GM18508 (cell line): Measurements from ENCODE around the gene C6orf62.
"Not testable (repeated sequence)": the region's sequence is repeated elsewhere in the genome, so short reads cannot be mapped to it uniquely, and the experiment has no call there.

ENCODE experiments used
- ATAC-seq: cut with Tn5 transposase; IDR thresholded peaks from one replicate; pipeline ENCODE4 v1.9.1; 2021; ENCODE audit warnings: moderate number of reproducible peaks; ENCODE audit not compliant: insufficient read depth, unreplicated experiment

C6orf62 gene

DNA sequence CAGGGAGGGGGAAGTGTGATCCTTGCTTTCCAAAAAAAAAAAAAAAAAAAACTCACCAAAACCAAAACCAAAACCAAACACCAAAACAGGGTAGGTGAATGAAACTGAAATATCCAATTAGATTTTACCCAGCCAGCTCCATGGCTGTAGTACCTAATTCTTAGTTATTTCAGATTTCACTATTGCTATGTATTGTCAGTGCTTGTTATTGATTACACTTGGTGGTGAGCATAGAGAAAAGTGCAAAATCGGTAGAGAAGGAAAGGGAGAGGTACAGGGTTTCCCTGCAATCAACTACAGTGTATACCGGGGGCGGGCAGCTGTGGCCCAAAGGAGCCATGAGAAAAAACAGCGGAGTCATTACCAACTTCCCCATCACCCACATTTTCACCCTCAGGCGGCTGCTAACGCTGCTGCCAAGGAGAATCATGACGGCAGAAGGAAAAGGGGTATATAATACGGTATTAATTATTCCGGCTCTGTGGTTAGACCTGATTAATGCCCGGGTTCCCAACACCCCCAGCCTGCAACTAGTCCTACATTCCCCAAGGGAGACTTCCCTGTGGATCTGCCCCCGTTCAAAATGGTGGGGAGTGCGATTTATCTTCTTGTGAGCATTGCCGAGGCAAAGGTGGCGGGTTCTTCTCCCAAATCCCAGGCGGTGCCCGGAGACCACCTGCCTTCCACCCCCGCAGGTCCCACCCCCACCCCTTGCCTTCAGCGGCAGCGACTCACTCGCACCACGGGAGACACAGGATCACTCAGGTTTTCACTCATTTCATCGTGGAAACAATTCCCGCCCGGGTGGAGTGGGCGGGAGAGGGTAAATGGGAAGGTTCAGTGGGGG, at the start of gene C6orf62:
Gene C6orf62, minus strand, starts transcription at position 30 of the 847 bp plus-strand sequence. CDS start 486 bp downstream, outside the sequence.
- peak; percentile 27 for ATAC-seq

DNA sequence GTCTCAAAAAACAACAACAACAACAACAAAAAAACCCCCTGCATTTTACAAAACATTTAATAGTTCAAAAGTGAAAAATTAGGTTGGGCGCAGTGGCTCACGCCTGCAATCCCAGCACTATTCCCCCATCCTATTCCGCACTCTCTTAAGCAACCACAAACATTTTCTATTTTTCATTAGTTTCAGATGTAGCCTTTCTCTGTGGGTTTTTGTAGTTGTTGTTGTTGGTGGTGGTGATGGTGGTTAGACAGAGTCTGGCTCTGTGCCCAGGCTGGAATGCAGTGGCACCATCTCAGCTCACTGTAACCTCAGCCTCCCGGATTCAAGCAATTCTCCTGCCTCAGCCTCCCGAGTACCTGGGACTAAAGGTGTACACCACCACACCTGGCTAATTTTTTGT, 49.4 kb upstream of the C6orf62 start:
- ATAC-seq, result no peak

DNA sequence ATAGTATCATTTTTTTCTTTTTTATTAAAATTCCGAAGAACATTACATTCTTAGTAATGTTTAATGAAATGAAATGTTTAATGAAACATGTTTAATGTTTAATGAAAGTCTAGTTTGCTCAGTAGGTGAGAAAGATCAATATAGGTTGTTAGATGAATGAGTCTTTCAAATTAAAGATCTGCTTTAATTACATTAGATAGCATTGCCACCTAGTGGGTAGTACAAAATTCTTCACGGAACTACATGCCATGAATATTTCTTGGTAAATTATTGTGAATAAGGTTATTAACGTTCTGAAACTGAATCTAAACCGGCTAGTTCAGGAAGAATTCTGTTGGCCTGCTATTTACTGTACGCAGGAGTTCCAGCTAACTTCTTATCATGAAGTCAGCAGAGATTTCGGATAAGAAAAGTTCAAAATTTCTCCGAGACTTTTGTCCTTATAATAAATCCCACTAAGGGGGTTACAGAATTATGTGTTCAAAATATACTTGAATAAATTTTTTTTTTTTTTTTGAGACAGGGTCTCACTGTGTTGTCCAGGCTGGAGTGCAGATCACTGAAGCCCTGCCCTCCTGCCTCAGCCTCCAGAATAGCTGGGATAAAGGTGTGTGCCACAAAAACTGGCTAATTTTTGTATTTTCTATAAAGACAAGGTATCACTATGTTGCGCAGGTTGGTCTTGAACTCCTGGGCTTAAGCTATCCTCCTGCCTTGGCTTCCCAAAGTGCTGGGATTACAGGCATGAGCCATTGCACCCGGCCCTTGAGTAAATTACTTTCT, 47.9 kb upstream of the C6orf62 start:
- peak; percentile 50 for ATAC-seq

DNA sequence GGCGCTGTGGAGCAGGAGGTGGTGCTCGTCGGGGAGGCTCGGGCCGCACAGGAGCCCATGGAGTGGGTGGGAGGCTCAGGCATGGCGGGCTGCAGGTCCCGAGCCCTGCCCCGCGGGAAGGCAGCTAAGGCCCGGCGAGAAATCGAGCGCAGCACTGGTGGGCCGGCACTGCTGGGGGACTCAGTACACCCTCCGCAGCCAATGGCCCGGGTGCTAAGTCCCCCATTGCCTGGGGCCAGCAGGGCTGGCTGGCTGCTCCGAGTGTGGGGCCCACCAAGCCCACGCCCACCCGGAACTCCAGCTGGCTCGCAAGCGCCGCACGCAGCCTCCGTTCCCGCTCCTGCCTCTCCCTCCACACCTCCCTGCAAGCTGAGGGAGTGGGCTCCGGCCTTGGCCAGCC, 47.0 kb upstream of the C6orf62 start:
- ATAC-seq, result not testable (repeated sequence)

DNA sequence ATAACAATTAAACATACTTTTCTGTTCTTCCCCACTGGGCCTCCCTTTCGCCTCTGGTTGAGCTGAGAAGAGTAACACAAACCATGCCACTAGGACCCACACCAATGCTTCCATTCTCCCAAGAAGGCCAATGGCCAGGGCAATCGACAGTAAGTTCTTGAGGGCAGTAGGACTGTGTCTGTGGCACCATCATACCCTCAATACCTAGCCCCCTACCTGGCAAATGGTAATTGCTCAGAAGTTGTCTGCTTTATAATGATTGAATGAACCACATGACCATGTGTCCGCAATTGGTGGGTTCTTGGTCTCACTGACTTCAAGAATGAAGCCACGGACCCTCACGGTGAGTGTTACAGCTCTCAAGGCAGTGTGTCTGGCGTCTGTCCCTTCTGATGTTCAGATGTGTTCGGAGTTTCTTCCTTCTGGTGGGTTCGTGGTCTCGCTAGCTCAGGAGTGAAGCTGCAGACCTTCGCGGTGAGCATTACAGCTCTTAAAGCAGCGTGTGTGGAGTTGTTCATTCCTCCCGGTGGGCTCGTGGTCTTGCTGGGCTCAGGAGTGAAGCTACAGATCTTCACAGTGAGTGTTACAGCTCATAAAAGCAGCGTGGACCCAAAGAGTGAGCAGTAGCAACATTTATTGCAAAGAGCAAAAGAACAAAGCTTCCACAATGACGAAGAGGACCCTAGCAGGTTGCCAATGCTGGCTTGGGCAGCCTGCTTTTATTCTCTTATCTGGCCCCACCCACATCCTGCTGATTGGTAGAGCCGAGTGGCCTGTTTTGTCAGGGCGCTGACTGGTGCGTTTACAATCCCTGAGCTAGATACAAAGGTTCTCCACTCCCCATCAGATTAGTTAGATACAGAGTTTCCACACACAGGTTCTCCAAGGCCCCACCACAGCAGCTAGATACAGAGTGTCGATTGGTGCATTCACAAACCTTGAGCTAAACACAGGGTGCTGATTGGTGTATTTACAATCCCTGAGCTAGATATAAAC, 46.2 kb upstream of the C6orf62 start:
- ATAC-seq, result not testable (repeated sequence)

DNA sequence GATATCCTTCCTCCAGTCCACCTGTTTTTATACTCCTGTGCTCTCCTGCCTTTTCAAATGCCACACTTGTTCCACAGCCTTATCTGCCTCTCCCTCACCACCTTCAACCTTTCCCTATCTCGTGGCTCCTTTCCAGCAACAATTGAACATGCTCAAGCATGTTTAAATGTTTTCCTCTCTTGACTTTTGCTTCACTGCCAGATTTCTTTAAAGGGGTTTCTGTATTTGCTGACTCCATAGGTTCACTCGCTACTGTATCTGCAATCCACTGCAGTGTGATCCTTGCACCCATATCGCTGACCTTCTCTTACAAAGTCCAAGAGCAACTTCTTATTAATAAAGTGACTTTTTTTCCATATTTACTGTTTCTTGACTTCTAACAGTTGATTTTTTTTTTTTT, 44.6 kb upstream of the C6orf62 start:
- no peak for ATAC-seq

DNA sequence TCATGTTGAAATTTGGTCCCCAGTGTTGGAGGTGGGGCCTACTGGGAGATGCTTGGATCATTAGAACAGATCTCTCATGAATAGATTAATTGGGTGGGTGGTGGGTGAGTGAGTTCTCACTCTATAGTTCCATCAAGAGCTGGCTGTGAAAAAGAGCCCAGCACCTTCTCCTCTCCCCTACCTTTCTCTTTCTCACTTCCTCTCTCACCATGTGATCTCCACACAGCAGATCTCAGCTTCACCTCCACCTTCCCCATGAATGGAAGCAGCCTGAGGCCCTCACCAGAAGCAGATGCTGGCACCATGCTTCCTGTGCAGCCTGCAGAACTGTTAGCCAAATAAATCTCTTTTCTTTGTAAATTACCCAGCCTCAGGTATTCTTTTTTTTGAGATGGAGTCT, 42.9 kb upstream of the C6orf62 start:
- no peak for ATAC-seq

DNA sequence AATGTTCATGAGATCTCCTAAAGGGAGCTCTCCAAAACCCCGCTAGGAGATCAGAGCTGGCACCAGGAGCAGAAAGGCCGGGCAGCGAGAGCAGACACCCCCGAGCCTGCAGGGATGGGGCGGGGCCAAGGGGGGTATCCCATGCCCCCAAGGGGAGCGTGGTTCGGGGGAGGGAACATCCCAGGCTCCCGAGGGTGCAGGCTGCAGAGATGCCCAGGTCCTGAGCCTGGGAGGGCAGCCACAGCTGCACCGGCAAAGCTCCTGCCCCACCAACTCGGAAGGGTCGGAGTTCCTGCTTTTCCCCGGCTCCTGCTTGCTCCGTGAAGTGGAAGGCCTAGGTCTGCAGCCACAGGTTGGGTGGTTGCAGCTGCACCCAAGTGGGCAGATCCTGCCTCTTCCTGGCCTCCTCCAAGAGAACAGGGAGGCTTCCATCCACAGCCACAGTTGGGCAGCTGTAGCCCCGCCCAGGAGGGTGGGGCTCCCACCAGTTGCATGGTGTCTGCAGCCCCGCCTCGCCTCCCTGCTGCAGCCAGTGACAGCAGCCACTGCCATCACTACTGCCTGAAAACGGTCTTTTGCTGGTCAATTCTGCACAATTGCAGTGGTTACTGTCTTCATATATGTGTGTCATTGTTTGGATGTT, 42.4 kb upstream of the C6orf62 start:
- no peak for ATAC-seq

DNA sequence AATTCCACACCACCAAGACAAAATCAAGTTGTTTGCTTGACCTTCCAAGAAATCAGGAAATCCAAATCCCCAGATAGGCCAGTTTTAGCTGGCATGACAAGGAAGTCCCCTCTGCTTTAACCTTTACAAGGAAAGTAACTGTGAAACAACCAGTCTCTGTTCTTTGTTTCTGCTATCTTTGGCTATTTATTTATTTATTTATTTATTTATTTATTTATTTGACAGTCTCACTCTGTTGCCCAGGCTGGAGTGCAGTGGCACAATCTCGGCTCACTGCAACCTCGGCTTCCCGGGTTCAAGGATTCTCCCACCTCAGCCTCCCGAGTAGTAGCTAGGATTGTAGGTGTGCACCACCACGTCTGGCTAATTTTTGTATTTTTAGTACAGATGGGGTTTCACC, 41.3 kb upstream of the C6orf62 start:
- no peak for ATAC-seq

DNA sequence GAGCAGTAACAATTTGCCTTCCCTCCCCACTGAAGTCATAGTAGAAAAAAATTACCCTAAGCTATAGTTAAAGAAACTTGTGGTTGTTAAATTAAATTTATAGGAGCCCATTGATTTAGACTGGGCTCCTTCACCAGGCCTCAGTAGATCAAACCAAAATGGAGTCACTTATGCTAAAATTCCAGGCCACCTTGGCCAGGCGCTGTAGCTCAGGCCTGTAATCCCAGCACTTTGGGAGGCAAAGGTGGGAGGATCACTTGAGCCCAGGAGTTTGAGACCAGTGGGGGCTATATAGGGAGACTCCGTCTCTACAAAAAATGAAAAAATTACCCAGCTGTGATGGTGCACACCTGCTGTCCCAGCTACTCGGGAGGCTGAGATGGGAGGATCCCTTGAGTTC, 40.8 kb upstream of the C6orf62 start:
- ATAC-seq, result no peak

DNA sequence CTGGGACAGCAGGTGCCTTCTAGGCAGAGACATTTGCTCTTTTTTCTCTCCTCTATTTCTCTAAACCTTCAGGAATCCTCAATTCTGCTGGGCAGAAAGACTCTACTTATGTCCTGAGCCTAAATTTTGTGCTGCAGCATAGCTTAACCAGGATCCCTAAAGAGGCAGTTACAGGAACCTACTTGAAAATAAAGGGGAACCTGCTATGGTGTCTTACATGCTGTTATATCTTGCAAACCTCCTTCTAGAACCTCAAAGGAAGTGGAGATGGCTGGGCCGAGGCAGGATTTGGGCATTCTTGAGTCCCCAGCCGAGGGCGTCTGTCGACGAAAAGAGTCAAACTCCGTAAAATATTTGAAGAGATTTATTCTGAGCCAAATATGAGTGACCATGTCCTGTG, 38.7 kb upstream of the C6orf62 start:
- ATAC-seq, result no peak

DNA sequence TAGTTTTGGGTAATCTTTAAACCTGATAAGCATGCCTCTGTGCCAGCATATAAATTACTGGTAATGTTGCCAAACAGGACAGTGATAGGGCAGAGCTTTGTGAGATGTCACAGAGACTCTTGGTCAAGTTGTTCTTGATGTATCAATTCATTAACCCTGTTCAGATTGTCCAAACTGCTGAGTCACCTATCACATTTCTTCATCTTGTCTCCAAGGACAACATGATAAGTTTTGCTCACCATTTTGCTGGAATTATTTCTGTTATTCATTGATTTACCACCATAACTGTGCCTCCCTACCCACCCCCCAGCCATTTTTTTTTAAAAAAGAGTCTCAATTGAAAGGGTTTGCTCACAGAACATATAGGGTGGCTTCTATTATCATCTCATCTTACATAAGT, 36.3 kb upstream of the C6orf62 start:
- no peak for ATAC-seq

DNA sequence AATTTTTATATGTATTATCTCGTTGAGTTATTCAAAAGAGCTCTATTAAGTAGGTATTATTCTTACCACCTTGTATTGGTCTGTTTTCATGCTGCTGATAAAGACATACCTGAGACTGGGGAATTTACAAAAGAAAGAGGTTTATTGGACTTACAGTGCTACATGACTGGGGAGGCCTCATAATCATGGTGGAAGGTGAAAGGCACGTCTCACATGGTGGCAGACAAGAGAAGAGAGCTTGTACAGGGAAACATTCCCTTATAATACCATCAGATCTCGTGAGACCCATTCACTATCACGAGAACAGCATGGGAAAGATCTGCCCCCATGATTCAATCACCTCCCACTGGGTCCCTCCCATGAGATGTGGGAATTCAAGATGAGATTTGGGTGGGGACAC, 35.4 kb upstream of the C6orf62 start:
- not testable (repeated sequence) for ATAC-seq

DNA sequence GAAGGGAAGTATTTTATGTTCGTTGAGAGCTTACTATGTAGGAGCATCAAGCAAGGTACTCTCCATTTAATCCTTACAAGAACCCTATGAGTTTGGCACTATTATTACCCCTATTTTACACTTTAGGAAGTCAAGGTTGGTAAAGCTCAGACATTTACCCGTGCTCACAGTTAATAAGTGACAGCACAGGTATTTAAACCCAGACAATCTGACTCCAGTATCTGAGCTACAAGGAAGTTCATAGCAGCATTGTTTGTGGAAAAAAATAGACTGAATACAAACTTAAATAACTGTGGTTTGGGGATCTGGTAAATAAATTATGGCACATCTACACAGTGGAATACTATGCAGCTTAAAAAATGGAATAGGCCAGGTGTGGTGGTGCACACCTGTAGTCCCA, 34.6 kb upstream of the C6orf62 start:
- ATAC-seq, result no peak

DNA sequence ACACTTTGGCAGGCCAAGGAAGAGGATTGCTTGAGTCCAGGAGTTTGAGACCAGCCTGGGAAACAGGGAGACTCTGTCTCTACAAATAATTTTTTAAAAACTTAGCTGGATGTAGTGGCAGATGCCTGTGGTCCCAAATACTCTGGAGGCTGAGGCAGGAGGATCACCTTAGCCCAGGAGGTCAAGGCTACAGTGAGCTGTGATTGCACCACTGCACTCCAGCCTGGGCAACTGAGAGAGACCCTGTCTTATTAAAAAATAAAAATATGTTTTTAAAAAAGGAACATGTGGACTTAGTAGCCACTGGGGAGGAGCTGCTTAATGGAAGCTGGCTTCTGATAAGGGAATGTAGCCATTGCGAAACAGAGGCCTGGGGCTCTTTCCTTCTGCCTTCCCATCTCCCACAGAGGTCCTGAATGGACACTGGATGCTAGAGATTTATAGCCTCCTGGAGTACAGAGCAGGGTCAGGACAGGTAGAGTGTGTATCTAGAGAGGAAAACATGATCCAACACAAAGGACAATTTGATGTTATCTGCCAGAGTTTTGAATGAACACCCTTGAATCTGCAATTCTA, 34.1 kb upstream of the C6orf62 start:
- no peak for ATAC-seq

DNA sequence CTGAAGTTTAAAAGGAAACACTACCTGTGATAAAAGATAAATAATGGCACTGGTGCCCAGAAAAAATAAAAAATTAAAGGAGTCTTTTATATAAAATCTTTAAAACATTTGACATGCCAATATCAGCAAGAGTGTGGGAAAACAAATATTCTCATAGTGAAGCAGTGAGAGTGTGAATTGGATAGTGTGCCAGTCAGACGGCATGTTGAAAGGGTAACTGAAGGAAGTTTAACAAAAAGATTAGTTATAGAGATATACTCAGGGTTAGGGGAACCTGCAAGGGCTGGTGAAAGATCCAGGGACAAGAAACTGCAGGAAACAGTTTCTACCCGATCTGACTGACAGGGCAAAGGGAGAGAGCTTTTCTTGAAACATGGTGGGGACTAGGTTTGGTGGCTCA, 33.5 kb upstream of the C6orf62 start:
- no peak for ATAC-seq

DNA sequence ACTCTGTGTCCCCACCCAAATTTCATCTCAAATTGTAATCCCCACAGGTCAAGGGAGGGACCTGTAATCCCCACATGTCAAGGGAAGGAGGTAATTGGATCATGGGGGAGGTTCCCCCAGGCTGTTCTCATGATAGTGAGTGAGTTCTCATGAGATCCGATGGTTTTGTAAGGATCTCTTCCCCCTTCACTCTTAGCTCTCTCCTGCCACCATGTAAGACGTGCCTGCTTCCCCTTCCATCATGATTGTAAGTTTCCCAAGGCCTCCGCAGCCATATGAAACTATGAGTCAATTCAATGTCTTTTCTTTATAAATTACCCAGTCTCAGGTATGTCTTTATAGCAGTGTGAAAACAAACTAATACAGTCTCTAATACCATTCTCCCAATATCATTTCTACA, 31.9 kb upstream of the C6orf62 start:
- ATAC-seq, result not testable (repeated sequence)

DNA sequence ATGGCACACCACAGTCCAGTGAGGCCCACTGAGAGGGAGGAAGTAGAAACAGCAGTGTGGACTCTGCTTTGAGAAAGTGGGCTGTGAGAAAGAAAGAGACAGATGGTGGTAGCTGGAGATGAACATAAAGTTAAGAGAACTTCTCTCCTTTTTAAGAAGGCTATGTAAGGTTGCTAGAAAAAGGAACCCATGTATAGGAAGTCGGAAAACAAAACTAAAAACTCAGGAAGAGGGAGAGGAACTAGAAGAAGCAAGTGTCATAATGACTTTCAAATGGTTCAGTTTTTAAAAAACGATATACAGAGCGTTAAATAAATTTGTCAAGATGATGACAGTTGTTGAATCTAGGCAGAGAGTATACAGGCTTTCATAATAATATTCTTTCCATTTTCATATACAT, 30.3 kb upstream of the C6orf62 start:
- no peak for ATAC-seq

DNA sequence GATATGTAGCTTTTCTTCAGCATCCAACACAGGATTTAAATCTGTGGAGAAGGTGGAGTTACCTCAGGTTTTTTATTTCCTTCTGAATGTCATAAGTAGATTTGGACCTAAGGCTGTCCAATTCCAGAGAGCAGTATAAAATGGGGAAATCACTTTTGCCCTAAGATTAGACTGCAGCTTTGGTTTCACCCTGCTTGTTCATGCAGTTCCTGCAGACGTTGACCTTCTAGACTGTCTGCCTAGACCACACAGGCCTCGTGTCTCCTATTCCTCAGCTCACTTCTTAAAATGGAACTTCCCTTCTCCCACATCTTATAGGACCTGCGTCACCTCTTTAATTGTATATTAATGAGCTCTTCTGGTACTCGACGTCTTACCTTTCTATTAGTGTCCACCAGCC, 26.0 kb upstream of the C6orf62 start:
- no peak for ATAC-seq

DNA sequence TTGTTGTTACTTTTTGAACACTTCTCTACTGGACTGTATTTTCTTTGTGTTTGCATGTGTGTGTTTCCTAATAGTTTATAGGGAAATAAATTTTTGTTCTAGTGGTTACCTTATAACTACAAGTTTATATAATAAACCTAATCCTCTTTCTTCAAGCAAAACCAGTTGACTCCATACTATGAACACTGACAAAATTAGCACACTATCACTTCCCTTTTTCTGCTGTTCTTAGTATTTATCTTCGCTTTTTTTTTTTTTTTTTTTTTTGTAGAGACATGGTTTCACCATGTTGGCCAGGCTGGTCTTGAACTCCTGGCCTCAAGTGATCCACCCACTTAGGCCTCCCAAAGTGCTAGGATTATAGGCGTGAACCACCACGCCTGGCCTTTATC, 25.0 kb upstream of the C6orf62 start:
- ATAC-seq, result peak; percentile 36
